Stimulated activated CD4-positive, alpha-beta T cell treated with anti-CD3 and anti-CD28 coated beads, TNF-alpha, amount 100 ng/mL, for 48 hours (primary cell): ENCODE results near the gene TRAIP.
"Not testable (repeated sequence)": the region's sequence is repeated elsewhere in the genome, so short reads cannot be mapped to it uniquely, and the experiment has no call there.

Experiments used
- DNase-seq, 3 donors: peaks; one replicate each; pipeline ENCODE4 v3.0.0-alpha.2; 2020; ENCODE audit warnings: low read depth in 3 of 3

The TRAIP gene

DNA sequence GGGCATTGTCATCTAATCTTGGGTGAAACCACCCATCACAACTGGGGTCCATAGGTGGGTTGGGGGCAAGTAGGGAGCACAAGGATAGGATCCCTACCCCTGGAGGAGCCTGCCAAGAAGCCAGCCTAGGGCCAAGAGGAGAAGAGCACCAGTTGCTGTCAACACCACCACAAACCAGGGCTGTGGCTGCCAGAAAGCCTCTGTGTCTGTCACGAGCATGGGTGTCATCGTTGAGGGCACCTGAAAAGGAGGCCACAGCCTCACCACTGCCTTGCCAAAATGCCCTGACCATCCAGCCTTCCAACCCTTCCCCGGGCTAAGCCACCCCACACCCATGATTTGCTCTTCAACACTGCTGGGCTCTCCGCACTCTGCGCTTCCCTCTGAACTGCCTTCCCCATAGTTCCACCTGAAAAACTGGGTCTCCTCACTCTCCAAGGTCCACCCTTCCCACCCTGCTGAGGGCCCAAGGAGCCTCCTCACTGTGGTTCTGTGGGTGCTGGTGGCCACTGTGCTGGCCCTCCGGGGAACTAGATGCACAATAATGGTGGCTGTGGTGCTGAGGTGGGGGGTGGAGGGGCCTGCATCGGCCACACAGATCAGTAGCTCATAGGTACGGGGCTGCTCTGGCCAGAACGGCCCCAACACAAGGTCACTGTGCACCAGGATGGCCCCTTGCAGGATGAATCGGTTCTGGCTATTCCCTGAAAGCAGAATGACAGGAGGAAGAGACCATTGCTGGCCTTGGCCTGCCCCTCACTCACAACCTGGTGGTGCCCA, 63.8 kb downstream of the TRAIP start:
- no peak for DNase-seq

GRCh38 chr3:49791571-49791970, 64.8 kb downstream of the TRAIP start:
- no peak for DNase-seq

GRCh38 chr3:49790626-49791411, 65.5 kb downstream of the TRAIP start:
- DNase-seq, result no peak

GRCh38 chr3:49788056-49788455, 68.3 kb downstream of the TRAIP start:
- DNase-seq, result no peak

DNA sequence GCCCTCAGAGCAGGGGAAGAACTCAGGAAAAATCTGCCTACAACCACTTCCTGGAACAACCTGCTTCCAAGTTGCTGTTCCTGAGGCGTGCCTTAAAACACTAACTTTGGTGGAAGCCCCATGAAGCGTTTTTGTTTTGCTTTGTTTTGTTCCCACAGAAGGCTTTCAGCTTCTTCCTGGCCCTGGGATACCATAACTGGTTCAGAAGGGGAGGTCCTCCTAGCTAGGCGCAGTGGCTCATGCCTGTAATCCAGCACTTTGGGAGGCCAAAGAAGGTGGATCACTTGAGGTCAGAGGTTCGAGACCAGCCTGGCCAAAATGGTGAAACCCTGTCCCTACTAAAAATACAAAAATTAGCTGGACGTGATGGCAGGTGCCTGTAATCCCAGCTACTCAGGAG, 68.8 kb downstream of the TRAIP start:
- no peak for DNase-seq

- DNase-seq, result no peak
Observed at GRCh38 chr3:49787182-49787464, 69.2 kb downstream of the TRAIP start.

DNA sequence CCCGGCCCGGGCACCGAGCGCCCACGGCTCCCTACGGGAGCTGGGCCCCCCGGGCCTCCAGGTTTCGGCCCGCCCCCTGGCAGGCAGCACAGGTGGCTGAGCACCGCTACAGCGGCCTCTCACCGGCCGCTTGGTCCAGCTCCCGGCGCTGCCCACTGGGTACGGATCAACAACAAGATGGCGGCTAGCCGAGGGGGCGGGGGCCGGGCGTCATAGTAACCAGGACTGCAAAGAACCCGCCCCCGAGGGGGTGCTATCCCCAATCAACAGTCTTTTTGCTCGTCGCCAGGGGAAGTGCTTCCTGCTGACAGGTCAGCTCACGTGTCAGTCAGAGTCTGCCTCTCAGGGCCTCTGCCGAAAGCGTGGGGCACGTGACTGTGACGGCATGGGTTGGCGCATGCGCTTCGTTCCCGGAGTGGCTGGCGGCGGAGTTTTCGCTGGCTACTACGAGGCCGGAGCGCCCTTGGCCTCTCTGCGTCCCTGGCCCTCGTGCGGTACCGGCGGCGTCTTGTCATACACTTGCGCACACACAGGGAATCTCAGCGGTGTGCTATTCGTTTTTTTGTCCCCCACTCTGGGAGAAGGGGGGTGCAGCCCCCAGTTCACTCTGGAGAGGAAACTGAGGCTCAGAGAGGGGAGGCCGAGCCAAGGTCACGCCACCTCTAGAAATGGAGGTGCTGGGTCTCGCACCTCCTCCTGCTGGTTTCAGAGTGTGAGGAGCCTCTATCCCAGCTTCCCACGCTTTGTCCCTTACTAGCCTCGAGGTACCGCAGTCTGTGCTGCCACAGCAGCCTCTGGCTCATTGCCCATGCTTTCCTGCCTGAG, 69.8 kb downstream of the TRAIP start, which contains the start of gene IP6K1:
Gene IP6K1, minus strand, starts transcription at position 186 of the 825 bp plus-strand sequence. CDS start 38,502 bp downstream, outside the sequence.
- DNase-seq, result peak; percentile 99 to 100 (median 99)

DNA sequence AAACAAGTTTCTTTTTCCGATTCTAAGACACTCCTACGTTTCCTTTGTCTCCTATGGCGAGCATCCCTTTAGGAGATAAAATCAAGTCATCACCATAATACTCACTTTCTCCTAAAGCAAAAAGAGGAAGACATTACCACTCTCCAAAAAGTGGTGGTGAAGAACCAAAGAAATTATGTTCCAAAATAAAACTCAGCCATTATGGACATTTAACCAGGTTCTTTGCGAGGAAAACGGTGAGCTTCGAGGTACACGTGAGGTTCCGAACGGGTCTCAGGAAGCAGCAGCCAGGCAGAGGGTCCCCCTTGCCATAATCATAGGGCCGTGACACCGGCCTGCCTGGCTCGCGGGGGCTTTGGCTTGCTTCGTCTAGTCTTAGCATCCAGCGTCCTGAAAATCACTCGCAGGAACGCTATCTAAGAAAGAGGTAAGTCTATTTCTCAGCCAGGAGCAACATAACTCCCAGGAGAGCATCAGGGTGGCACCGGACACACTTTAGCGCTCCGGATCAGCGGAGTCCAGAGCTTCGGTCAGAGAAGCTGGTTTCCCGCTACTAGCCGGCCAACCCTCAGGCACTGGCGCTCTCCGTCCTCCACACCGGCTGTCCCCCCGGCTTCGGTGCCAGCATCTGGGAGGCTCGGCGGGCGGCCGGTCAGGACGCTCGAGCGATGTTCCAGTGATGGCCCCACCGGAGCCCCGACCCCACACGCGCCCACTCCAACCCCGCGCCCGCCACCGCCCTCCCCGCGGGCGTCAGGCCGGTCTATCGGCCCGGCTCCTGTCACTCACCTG, 70.6 kb downstream of the TRAIP start:
- peak in 1 of 3 donors; percentile 35 for DNase-seq

DNA sequence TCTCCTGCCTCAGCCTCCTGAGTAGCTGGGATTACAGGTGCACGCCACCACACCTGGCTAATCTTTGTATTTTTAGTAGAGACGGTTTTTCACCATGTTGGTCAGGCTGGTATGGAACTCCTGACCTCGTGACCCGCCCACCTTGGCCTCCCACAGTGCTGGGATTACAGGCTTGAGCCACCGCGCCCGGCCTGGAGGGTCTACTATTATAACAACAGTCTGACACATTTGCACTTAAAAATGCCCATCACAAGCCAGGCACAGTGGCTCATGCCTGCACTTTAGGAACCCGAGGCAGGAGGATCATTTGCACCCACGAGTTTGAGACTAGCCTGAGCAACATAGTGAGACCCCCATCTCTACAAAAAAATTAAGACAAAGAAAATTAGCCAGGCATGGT, 74.1 kb downstream of the TRAIP start:
- not testable (repeated sequence) for DNase-seq

DNA sequence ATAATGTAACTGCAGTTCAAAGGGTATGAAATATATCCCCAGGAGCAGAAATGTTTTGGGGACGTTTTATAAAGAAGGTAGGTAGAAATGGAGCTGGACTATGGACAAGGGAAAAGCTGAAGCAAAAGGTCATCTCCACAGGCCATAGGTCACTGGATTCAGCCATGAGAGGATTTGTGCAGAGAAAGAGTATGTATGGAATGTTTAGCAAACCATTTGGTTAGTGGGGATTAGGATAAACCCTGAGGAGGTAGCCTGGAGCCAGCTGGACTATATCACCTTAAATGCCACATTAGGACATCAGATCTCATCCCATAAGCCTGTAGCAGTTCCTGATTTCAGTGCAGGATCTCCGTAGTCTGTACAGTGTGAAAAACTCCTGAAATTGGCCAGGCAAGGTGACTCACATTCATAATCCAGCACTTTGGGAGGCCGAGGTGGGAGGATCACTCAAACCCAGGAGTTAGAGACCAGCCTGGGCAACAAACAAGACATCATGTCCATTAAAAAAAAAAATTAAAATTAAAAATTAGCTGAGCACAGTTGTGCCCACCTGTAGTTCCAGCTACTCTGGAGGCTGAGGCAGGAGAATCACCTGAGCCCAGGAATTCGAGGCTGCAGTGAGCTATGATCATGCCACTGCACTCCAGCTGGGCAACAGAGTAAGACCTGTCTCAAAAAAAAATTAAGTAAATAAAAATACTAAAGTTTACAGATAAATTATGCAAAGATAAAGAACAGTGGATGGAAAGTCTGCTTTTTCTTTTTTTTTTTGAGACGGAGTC, 74.8 kb downstream of the TRAIP start:
- no peak for DNase-seq

DNA sequence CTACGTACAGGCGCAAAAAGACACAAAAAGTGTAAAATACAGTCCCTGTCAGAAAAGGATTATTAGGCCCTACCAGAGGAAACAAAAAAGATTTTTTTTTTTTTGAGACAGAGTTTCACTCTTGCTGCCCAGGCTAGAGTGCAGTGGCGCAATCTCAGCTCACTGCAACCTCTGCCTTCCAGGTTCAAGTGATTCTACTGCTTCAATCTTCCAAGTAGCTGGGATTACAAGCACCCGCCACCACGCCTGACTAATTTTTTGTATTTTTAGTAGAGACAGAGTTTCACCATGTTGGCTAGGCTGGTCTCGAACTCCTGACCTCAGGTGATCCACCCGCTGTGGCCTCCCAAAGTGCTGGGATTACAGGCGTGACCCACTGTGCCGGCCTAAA, 75.4 kb downstream of the TRAIP start:
- DNase-seq, result not testable (repeated sequence)

GRCh38 chr3:49780080-49780974, 76.0 kb downstream of the TRAIP start:
- no peak for DNase-seq

- no peak for DNase-seq
Observed at GRCh38 chr3:49779358-49780079, 76.8 kb downstream of the TRAIP start.
